GM19099 (cell line): ENCODE measurements around the gene SULT2B1.
A peak's percentile ranks its signal among the peaks of the same experiment; 100 is the strongest.

Experiments
- POLR2A ChIP-seq: IDR thresholded peaks from 3 replicates; pipeline ENCODE4 v1.6.1; 2011; ENCODE audit warnings: low read depth; ENCODE audit not compliant: insufficient read length; ENCODE audit errors: extremely low read depth

SULT2B1 gene

GRCh38 chr19:48629599-48630295, 77.8 kb downstream of the SULT2B1 start:
- TF ChIP-seq POLR2A = no peak

GRCh38 chr19:48630296-48631063, 78.5 kb downstream of the SULT2B1 start:
- TF ChIP-seq POLR2A = no peak

- no peak for TF ChIP-seq POLR2A
Measured at GRCh38 chr19:48631225-48631624, 79.3 kb downstream of the SULT2B1 start.

- TF ChIP-seq POLR2A = no peak
Measured at GRCh38 chr19:48632692-48633147, 80.7 kb downstream of the SULT2B1 start.

GRCh38 chr19:48633148-48634035, 81.4 kb downstream of the SULT2B1 start:
- TF ChIP-seq POLR2A = no peak

GRCh38 chr19:48634036-48634342, 82.0 kb downstream of the SULT2B1 start:
- no peak for TF ChIP-seq POLR2A

- TF ChIP-seq POLR2A = peak; percentile 62
Measured at GRCh38 chr19:48634424-48635262, 82.7 kb downstream of the SULT2B1 start.

- TF ChIP-seq POLR2A = peak; percentile 52
Measured at GRCh38 chr19:48635263-48635965, 83.4 kb downstream of the SULT2B1 start.

GRCh38 chr19:48635966-48636858, 84.2 kb downstream of the SULT2B1 start:
- no peak for TF ChIP-seq POLR2A

- peak; percentile 45 for TF ChIP-seq POLR2A
Measured at GRCh38 chr19:48636859-48637448, 85.0 kb downstream of the SULT2B1 start, which contains the start of gene DBP. TSS of gene DBP (minus strand) at chr19:48637379. CDS start at chr19:48636994, 385 bp downstream.

- no peak for TF ChIP-seq POLR2A
Measured at GRCh38 chr19:48637449-48637947, 85.5 kb downstream of the SULT2B1 start.
